ENCODE data around the gene KDM4C.

KDM4C gene

DNA sequence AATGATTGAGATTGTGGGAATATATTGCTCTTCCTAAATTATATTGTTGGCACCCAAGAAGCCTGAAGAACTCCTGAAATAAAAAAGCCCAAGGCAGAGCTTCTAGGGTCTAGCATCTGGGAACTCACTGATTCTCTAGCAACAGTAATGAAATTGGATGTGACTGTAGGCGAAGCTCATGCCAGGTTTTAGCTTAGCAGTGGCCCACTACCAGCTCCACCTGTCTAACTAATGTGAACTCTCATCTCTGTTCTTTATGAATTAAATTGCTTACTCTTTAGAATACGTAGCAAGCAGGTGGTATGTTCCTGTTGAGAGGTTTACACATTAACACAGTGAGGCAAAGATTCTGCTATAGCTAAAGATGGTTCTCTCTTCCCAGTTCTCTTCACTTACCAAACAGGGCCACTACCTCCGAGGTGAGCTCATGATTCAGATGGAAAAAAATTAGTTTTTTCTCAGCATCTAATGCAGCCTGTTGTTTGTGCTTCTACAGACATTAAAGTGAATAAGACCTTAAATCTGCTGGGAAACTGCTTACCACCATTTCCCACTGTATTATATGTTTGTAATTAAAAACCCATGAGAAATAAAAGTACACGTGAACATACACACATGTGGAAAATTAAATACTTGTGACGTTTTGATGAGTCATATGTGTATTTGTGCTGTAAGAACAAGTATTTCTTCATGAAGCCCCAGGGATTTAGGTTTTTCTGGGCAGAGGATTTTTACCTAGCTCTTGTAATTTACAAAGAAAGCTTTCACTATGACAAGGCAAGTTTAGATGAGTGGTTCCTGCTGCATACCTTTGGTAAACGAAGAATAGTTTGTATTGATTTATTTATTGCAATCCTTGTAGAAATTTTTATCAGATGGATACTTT is 360.1 kb downstream of the KDM4C start:
- peak; percentile 57 for DNase-seq

DNA sequence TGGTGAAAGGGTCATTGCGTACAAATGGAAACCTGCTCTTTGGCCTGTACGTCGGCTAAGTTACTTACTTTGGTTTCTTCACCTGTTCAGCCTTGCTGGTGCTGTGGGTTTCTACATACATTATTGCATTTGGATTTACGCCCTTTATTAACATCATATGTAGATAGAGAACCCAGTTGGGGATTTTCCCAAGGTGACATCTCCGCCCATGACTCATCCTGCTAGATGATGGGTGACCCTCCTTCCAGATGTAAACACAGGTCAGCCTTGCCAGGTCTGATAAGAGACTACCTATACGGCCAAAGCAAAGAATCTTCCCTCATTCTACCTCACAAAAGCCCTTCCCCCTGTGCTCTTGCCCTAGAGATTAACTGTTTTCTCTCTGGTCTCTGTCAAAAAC is 360.9 kb downstream of the KDM4C start:
- no peak for DNase-seq

DNA sequence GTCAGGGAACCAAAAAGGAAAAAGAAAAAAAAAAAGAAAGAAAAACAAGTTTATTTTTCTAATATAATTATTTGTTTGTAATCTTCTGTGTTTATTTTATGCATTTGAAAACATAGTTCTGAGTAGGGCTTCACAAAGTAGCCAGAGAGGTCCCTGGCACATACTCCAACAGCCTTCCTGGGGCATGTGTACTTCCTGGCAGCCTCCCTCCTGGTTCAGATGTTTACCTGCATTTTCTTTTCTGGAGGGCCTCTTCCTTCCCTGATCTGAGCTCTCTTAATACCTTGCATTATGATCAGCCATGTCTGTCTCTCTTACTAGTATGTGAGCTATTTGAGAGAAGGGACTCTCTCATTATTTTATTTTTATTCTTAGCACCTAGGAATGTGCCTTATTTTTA is 361.8 kb downstream of the KDM4C start:
- DNase-seq, result no peak

DNA sequence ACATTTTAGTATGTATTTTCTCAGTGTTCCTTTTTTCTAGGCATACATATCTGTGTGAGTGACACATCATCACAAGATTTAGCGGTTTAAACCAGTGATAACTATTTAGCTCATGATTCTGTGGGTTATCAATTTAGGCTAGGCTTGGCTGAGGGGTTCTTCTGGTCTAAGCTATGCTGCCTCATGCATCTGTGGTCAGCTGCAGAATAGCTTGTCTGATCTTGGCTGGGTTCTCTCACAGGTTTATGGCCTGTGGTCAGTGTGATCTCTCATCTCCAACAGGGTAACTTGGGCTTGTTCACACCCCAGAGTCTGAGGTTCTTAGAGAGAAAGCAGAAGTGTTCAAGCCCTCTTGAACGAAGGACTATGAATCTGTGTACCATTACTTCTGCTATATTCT is 363.3 kb downstream of the KDM4C start:
- DNase-seq, result no peak

DNA sequence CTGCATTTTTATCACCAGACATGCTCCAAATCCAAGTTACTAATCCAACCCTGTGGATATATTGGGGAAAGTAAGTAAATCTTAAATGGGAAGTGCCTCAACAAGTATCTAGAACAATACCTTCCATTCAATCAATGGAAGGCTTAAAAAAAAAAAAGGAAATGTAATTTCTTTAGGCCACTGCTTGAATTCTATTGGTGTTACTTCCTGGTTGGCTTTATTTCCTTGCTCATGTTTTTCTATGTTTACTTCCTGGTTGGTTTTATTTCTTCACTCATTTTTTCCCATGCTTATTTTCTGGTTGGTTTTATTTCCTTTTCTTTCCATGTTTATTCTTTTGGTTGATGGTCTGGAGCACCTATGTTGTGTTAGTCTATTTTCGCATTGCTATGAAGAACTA is 363.9 kb downstream of the KDM4C start:
- no peak for DNase-seq

DNA sequence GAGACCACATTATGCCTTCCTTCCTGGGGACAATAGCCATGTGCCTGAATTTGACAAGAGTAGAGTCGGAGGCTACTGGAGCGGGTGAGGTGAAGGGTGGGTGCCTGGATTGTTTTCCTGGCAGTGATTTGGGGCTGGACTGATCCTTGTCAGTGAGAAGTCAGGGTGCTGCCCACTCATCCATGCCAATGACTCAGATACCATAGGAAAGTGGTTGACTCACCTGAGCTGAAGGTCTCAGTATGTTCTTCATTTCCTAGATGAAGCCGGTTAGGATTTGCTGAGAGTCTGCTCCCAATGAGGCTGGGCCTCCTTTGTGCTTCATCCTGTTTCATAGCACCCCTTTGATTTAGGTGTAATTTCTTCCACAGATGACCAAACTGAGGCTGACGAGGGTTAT is 366.0 kb downstream of the KDM4C start:
- DNase-seq, result no peak

DNA sequence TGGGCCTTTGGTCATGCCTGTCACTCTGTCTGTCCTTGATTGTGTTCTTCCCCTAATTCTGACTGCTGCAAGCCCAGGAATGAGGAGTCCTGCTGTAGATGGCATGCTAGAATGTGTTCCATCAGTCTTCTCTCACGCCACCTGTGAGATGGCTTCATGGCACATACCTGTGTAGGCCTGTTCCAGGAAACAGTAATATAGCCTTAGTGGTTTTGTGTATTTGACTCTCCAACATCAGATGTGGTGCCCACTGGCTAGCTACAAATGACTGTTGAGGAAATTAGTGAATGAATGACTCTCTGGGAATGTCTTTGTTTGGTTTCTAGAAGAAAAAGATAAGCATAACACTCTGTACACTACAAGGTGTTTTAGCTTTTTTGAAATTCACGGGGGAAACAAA is 367.5 kb downstream of the KDM4C start:
- no peak for DNase-seq

DNA sequence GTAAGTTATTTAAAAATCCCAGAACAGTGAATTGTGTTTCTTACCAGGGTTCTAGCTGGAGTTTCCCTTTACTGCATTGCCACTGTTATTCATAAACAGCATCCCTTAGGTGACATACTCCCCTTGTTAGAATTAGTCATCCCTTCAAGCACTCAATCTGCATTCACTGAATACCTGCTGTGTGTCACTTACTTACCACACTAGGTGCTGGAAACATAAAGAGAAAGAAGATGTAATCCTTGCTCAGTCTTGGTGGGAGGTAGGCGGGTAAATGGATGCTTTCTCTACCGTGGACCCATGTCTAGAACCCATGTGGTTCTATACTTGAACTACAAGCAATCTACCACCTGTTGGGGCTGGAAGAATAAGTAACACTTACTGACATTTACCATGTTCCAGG is 371.6 kb downstream of the KDM4C start:
- DNase-seq, result no peak

DNA sequence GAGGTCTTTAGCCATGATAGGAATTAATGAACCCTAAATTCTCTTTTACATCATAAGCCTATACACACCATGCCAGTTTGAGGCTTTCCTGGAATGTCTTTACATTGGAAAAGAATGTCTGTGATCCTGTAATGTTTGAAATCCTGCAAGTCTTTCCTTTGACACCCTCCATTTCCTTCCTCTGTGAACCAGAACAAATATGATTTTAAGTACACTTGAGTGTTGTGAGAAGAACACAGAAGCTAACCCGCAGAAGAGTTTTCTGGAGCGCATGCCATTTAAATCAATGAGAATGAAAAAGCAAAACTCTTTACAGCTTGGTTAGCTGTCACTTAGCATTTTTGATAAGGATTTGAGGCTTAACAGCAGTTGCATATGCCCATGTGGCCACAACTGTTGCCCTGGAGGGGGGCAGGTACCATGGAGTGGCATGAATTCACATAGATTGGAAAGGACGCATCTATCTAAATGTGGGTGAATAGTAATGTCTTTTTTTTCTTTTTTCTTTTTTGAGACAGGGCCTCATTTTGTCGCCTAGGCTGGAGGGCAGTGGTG is 372.6 kb downstream of the KDM4C start:
- no peak for DNase-seq

DNA sequence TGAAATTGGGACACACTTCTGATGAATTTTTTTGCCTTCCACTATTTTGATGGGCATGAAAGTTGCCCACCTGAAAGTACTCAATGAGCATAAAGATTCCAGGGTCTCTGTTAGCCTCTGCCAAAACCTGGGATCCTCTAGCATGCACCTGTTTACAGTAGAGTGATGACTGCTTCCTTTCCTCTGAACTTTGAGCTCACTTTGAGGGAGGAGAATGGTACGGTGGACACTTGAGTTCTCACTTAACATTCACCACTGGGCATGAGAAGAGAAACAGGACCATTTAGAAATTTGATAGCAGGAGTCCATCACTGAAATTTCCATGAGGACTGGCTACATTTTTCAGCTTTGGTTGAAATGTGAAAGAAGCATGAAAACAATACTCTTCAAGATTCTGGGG is 374.8 kb downstream of the KDM4C start:
- no peak for DNase-seq

DNA sequence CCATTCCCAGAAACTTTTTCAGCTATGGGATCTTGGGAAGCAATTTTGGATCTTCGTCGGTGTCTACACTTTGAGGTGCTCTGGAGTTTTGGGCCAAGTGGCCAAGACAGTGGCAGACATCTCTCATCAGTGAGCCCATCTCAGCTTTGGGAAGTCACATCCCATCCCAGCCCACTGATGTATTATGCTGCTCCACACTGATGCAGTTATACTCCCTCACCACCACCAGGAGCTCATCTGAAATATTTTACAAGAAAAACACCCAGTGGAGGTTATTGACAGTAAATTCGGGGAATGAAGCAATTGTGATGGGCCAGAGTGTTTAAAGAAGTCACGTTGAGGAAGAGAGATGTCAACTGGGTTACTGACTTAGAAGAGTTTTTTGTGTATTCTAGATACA is 378.0 kb downstream of the KDM4C start:
- DNase-seq, result no peak

DNA sequence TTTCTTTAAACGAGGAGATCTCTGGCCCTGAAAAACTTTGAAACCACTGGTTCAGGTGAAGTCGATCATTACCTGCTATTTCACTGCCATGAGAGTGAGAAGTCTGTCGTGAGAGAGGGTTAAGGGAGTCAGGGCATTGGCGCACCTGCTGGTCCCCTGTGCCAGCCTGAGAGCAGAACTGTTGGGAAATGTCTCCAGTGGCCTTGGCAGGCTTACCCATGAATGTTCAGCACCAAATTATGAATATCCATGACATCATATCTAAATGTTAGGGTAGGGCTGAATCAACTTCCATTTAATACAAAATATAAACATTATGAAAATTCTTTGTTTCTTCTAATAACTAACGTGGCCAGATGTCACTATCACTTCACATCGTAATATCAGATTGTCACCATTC is 379.3 kb downstream of the KDM4C start:
- DNase-seq, result no peak

DNA sequence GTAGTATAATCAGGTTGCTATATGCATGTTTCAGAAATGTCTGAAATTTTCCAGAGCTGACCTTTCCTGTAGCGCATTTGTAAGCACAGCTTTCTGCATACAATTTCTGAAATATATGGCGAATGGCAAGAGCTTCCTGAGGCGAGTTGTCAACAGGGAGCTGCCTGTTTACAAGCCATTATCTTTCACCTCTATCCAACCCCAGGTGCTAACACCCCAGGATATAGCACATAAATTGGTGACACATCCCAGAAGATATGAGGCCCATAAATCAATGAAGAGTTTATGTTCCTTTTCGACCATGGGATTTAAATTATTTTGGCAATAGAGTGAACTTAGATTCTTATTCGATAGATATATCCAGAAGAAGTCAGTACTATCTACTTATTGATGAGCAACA is 379.8 kb downstream of the KDM4C start:
- no peak for DNase-seq

DNA sequence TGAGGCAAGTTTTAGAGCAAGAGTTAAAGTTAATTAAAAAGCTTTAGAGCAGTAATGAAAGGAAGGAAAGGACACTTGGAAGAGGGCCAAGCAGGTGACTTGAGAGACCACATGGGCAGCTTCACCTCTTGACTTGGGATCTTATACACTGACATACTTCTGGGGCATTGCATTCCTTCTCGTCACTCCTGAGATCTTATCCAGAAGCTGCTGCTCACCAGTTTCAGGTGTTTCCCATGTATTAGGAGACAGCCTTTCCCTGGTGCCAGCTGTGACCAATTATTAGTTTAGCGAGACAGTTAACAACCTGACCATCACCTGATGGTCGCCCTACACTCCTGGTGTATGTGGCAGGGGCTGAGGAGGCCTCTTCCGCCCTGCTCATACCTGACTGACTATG is 382.1 kb downstream of the KDM4C start:
- no peak for DNase-seq

DNA sequence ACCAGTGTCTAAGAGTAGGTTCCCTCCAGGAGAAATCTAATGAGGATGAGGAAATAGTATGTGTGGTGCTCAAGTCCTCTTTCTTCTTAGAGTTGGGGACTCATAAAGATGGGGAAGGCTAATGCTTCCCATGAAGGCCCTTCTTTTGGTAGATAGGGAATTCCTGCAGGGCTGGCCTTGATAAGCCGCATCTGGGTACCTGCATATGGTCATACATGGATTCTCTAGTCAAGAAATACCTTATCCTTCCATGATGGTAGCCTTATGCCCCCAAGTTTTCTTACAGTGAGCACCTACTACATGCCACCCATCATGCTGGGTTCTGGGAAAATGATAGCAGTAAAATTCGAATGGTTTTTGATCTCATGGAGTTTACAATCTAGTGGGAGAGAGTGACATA is 382.6 kb downstream of the KDM4C start:
- no peak for DNase-seq

DNA sequence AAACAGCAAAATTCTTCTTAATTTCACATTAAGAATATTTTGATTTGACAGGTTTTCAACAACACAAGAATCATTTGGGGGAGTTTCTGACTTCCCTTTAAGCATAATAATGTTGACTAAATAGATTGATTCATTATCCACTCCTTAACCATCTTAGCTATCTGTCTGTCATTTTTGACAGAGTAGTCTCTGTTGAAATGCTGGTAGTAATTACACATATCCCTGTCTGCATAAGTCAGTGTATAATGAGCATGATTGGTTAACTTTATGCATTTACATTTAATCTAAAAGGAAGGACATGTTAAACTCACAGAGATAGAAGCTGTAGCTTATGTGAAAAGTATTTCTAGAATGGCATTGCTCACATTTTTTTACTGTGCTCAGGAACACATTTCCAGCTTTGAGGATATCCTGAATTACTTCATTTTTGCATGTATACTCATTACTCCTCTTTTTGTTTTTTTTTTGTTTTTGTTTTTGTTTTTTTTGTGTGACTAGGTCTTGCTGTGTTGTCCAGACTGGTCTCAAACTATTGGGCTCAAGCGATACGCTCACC is 385.9 kb downstream of the KDM4C start:
- DNase-seq, result no peak

DNA sequence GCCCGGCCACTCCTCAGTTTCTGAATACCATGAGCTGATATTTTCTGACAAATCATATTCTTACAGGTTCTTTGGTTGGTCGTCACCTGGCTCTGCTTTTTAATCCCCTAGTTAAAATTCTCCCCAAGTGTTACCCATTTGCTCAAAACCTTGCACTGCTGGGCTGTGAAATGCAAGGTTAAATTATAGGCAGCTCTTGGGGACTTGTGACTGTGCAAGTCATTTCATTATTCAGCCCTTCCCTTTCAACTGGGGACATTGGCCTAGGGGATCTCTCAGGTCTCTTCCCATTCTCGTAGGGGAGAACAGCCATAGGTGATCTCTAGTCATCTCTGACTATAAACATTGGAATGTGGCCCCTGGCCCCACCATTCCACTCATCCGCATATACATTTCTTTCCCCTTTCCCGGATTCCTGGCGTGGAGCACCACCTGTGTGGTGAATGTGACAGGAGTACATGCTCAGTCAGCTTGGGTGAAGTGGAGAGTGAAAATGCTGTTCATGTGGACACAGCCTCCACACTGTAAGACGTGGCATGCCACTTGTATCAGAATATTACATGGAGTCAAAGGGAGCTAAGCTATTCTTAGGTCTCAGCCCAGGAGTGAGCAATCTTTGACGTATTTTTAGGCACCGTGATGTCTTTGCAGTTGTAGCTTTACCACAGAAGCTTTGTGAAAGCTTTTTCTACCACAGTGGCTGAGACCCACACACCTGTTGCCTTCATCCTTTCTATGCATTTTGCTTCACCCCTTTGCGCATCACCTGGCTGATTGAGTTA is 386.7 kb downstream of the KDM4C start:
- DNase-seq, result no peak

DNA sequence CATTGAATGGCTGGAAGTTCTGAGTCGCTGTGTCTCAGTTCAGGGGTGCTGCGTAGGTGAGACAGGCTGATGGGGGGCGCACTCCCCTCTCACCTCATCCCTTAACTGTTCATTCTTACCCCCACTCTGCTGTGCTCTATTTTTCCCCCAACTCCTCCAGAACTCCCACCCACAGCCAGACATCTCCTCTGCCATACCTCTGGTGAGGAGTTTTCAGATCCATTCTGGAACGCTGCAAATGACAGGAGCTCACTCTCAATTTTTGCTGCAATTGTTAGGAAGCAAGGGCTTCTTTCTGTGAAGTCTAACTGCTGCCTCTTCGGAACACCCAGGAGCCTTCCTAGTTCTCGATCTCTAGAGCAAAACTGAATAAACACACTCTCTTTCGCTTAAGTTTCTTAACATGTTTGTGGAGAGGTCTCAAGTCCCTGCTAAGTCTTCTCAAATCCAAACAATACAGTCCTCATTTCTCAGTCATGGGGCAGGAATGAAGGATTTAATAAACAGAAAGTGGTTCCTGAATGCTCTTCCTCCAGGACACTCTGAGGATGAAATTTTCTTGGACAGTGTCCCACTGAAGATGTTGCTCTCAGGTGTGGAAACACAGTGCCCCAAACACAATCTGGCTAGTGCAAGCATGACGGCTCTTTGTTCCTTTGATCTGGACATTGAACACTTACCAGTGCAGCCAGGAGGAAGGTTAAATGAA is 387.7 kb downstream of the KDM4C start:
- DNase-seq, result no peak

DNA sequence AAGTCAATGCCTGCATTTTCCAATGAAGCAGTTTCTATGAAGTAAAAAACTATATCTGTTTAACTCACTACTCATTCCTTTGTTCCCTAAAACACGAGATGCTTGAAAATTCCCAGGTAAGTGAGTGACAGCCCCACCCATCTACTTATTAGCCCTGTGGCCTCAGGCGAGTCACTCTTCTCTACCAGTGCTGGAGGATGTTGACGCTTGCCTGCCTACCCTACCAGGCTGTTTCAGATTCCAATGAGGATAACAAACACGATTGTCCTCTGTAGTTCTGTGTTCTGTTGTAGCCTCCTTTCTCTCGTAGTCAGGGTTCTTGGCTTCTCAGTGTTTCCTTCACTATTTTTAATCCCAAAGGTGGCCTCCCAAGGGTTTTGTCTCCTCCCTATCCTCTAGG is 388.8 kb downstream of the KDM4C start:
- no peak for DNase-seq

DNA sequence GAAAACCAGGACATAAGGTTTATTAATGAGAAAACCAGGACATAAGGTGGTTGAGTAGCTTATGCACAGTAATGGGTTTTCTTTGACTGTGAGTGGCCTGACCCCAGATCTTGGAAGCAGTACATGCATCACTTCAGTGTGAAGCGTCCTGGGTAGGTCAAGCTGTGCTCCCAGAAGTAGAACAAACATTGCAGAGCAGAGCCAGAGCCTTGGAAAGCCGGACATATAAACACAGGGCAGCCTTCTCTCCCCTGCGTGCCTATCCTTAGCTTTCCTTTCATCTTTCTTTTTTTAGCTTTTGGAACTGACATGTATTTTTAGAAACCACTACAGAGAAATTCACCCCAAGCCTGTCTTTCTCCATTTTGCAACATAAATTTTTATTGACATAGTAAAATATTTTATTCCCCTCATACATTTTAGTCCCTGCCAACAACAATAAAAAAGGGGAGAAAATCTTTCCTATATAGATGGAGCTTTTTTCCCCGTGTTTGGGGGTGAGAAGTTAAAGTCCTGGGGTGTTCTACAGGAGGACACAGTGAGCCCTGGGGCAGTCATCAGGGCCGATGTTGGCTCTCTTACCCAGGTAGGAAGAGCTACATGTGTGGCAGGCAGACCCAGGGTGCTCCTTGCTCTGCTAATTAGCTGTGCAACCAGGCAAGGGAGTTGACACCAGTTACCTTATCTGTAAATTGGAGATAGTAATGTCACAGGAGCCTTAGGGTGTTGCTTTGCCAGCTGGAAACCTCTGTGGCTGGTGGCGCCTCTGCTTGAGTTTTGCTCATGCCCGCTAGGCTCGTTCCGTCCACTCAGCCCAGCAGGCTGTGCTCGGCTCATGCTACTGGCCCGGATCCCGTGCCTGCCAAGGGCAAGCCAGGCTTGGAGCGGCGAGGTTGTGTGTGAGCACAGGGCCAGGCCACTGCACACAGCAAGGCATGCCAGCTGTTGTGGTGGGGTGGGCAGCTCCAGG is 389.6 kb downstream of the KDM4C start:
- DNase-seq, result no peak

DNA sequence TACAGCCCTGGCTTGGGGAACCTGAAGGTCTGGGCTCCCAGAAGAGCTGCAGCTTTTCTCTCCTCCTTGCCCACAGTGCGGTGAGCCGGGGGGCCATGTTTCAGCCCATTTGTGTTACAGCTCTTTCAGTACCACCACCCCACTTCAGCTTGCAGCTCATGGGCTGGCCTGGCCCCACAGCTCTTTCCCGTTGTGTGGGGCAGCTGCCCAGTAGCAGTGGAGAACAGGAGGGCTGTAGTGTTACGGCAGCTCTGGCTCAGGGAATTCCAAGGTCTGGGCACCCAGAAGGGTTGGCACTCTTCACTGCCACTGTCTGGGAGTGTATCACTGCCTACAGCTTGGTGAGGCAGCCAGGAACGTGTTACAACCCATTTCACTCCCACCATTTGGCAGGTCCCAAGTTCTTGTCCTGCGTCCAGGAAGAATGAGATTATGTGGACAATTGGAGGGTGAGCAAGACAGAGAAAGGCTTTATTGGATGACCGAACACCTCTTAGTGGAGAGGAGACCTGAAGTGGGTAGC is 390.5 kb downstream of the KDM4C start:
- DNase-seq, result no peak

DNA sequence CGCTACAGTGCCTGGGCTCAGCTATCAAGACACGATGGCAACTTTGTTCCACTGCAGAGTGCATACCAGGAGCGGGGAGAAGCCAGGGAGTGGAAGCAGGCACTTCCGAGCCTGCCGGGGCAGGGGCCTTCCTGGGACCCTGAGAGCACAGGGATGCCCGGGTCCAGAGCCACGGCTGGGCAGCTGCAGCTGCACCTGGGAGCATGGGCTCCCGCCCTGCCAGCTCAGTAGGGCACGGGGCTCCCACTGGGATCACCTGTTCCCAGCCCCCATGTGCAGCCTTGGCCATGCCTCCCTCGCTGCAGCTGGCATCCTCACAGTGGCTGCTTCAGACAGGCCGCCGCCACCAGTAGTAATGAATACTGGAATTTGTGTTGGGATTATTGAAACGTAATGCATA is 391.5 kb downstream of the KDM4C start:
- DNase-seq, result no peak

Measured in NCI-H1105 (cell line).